ENCODE data around the gene PGBD4.
"Not testable (repeated sequence)": the region's sequence is repeated elsewhere in the genome, so short reads cannot be mapped to it uniquely, and the experiment has no call there.

Gene PGBD4

GRCh38 chr15:34114739-34115138 is 12.9 kb downstream of the PGBD4 start:
- DNase-seq: no peak

DNA sequence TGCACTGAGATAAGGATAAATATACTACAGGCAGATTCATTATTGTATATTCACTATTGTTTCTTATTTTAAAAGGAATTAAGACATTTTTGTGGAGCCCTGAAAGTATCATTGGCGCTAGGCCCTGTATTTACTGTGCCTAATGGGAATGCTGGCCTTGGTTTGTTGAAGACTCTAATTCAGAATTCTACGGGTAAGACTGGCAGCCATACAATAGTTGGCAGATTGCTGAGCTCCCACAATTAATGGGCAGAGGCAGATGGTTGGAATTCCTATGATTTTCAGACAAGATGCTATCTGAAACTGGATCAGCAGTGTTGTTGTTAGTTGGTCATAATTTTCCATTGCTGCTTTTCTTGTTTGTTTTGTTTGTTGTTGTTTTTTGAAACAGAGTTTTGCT is 14.7 kb downstream of the PGBD4 start:
- no peak for DNase-seq

GRCh38 chr15:34119291-34119690 is 17.4 kb downstream of the PGBD4 start:
- no peak for DNase-seq

DNA sequence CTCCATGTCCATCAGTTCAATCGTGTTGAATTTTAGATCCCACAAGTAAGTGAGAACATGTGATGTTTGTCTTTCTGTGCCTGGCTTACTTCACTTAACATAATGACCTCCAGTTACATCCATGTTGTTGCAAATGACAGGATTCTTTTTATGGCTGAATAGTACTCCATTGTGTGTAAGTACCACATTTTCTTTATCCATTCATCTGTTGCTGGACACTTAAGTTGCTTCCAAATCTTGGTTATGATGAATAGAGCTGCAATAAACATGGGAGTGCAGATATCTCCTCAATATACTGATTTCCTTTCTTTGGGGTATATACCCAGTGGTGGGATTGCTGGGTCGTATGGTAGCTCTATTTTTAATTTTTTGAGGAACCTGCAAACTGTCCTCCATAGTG is 18.5 kb downstream of the PGBD4 start:
- DNase-seq: not testable (repeated sequence)

DNA sequence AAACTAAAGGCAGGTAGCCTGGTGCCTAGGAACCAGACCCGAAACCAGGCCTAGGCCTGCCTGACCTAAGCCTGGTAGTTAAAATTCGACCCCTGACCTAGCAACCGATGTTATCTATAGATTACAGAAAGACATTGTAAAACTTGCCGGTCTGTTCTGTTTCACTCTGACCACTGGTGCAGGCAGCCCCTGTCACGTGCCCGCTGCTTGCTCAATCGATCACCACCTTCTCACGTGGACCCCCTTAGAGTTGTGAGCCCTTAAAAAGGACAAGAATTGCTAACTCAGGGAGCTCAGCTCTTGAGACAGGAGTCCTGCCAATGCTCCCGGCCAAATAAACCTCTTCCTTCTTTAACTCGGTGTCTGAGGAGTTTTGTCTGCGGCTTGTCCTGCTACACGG is 19.9 kb downstream of the PGBD4 start:
- not testable (repeated sequence) for DNase-seq

DNA sequence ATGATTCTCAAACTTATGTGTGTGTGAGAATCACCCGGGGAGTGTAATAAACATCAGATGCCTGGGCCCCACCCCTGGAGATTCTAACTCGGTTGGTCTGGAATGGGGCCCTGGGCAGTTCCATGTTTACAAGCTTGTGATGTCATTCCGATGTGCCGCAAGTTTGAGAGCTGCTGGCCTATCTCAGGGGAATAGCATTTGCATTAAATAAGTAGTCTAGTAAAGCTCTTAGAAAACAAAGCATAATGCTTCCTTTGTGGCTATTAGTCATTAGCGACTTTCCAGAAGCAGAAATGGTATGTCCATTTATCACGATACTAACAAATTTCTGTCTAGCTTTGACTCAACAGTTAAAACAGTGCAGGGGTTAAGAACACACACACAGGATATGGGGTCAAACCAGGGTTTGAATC is 20.9 kb downstream of the PGBD4 start:
- DNase-seq: no peak

DNA sequence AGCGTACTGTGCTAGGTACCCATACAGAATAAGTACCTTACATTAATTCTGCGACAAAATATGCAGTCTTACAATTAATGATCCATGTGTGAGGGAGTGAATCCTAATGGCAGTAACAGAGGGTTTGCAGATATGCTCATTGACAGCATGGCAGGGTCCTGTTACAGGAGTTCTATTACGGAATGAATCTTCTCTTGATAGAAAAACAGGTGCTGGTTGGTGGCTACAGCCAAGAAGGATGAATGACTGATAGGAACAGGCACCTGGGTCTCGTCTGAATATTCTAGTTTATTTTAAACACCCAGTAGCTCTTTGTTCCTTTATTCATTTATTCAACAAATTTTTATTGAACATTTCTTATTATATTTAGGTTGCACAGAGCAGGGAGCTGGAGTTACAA is 22.8 kb downstream of the PGBD4 start:
- DNase-seq: no peak

- no peak for DNase-seq
Measured at GRCh38 chr15:34125945-34126344, 24.1 kb downstream of the PGBD4 start.

DNA sequence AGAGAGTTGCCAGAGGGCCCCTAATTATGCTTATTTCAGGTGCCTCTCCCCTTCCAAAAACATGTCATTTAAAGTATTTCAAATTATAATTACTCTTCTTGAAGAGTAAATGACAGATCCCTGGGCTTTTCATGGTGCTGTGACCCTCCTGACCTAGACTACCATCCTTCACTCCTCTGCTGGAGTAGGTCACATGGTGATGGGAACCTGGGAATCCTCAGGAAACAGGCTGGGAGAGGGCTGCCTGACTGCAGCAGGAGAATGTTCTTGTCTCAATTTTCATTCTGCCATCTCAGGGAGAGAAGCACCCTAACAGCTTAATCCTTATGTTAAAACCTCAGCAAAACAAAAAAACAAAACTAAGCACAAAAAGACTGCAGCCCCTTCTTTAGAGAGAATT is 24.6 kb downstream of the PGBD4 start:
- DNase-seq: no peak

GRCh38 chr15:34128898-34129297 is 27.0 kb downstream of the PGBD4 start:
- DNase-seq: no peak

- no peak for DNase-seq
Measured at GRCh38 chr15:34132881-34133280, 31.0 kb downstream of the PGBD4 start.

- no peak for DNase-seq
Measured at GRCh38 chr15:34133511-34133910, 31.6 kb downstream of the PGBD4 start.

DNA sequence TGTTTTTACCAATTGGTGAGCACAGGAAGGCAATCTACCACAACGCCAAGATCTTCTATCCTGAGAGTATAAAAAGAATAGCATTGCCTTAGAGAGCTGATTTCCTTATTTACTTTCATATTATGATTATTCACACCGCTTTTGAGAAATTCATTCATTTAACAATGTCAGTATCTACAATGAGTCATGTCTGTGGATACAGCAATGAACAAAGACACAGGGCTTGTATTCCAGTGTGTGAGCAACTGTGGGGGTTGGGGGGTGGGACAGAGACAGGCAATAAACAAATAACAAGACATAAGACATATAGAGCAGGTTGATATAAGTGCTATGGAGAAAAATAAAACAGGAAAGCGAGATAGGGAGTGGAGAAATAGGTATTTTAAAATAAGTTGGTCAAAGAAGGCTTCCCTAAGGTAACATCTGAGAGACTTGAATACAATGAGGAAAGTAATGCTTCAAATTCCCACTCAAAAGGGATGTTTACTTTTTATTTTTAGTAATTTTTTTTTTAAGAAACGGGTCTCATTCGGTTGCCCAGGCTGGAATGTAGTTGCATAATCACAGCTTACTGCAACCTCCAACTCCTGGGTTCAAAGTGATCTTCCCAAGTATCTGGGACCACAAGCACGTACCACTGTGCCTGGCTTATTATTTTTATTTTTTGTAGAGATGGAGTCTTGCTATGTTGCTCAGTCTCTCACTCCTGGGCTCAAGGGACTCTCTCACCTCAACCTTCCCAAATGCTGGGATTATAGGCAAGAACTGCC is 45.7 kb downstream of the PGBD4 start:
- no peak for DNase-seq

DNA sequence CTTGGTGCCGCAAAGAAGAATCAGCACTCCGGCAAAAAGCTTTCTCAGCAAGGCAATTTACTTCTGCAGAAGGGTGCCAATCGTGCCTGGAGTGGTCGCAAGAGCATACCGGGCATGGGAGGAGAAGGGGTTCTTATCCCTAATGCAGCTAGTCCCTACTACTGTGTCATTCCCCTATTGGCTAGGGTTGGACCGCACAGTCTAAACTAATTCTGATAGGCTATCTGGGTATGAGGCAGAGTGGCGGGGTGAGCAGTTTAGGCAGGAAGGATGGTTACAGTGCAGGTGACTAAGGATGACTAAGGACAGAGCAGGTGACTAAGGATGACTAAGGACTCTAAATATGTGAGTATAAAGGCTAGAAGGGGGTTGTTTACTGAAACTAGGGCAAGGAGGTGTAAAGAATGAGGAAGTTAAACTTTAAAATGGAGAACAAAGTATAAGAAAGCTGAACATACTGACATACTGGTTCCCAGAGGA is 52.9 kb downstream of the PGBD4 start:
- DNase-seq: no peak

DNA sequence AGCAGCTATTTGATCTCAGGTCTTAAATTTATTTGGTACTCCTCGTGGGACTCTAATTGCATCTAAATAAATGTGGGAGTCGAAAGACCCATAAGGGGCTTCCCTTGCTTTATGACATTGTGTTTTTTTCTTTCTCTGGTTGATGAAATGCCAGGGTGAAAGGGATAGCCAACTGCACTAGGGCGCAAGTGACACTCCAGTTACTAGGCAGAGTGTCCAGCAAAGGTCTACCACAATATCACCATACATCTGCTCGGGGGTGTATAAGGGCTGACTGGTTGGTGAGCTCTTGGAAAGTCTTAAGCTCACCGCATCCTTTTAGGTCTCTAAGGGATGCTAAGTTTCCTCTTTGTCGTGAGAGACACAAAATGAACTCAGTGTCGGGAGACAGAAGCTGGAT is 54.0 kb downstream of the PGBD4 start:
- no peak for DNase-seq
